Measurements from ENCODE around the gene SMAD6.

The SMAD6 gene

GRCh38 chr15:66780973-66781718 is 79.1 kb downstream of the SMAD6 start:
- H3K4me3 ChIP-seq (ENCODE audit: low read depth, low read length): no peak overlapping the region
- no peak for DNase-seq (ENCODE audit: low read depth)
- TF ChIP-seq CTCF (IDR thresholded peaks at IDR 0.05; ENCODE audit: low read depth, low read length, missing control alignments): no peak

GRCh38 chr15:66782785-66783184 is 80.7 kb downstream of the SMAD6 start:
- TF ChIP-seq CTCF (IDR thresholded peaks at IDR 0.05; ENCODE audit: low read depth, low read length, missing control alignments): no peak
- H3K4me3 ChIP-seq (ENCODE audit: low read depth, low read length): no peak overlapping the region
- no peak for DNase-seq (ENCODE audit: low read depth)

- no peak overlapping the region for H3K4me3 ChIP-seq (ENCODE audit: low read depth, low read length)
- no peak for DNase-seq (ENCODE audit: low read depth)
- TF ChIP-seq CTCF (IDR thresholded peaks at IDR 0.05; ENCODE audit: low read depth, low read length, missing control alignments): no peak
Measured at GRCh38 chr15:66783314-66783713, 81.3 kb downstream of the SMAD6 start.

- DNase-seq (ENCODE audit: low read depth): no peak
- TF ChIP-seq CTCF (IDR thresholded peaks at IDR 0.05; ENCODE audit: low read depth, low read length, missing control alignments): no peak
- no peak overlapping the region for H3K4me3 ChIP-seq (ENCODE audit: low read depth, low read length)
Measured at GRCh38 chr15:66783725-66784124, 81.7 kb downstream of the SMAD6 start.

- TF ChIP-seq CTCF (IDR thresholded peaks at IDR 0.05; ENCODE audit: low read depth, low read length, missing control alignments): no peak
- no peak overlapping the region for H3K4me3 ChIP-seq (ENCODE audit: low read depth, low read length)
- no peak for DNase-seq (ENCODE audit: low read depth)
Measured at GRCh38 chr15:66784174-66784573, 82.1 kb downstream of the SMAD6 start.

GRCh38 chr15:66785637-66786036 is 83.6 kb downstream of the SMAD6 start:
- no peak for DNase-seq (ENCODE audit: low read depth)
- no peak overlapping the region for H3K4me3 ChIP-seq (ENCODE audit: low read depth, low read length)

More at GRCh38 chr15:66785637-66786036, 83.6 kb downstream of the SMAD6 start:
- TF ChIP-seq CTCF (IDR thresholded peaks at IDR 0.05; ENCODE audit: low read depth, low read length, missing control alignments): no peak
